B cell (primary cell): ENCODE results near the gene SIK1.
"Not testable (repeated sequence)": the region's sequence is repeated elsewhere in the genome, so short reads cannot be mapped to it uniquely, and the experiment has no call there.

Experiments
- CTCF ChIP-seq: fragments of 200-600 bp; IDR thresholded peaks from one replicate; pipeline ENCODE4 v1.8.0; 2022; ENCODE audit warnings: antibody characterized with exemption, mild to moderate bottlenecking
- EZH2 ChIP-seq: IDR thresholded peaks from 2 replicates; pipeline ENCODE4 v1.6.1; 2012; ENCODE audit warnings: borderline replicate concordance, low read depth, mild to moderate bottlenecking, moderate library complexity, low read length; ENCODE audit not compliant: insufficient read depth, poor library complexity, severe bottlenecking

- TF ChIP-seq CTCF, EZH2: not testable (repeated sequence)
Observed at GRCh38 chr21:43427242-43427559, 270 bp upstream of the SIK1 start.
